HepG2 (cell line): Measurements from ENCODE around the gene BARHL2. TPM values are rescaled to one million over a fixed set of nuclear protein-coding genes. Genes with fewer than 3 reads are reported as not detected.

Experiments
- ATAC-seq: fragments of 200-7000 bp; cut with Tn5 transposase; 3 replicates; pipeline ENCODE4 v1.9.1; 2020; ENCODE audit warnings: mild to moderate bottlenecking, moderate library complexity
- BruUV-seq: library from RNA; stranded (reverse); fragments of 400-500 nt; replicated peaks from 2 replicates; lab custom pipeline; 2021; lab: Mats Ljungman, UMichigan
- CTCF ChIA-PET: fragments of 300-600 bp; formaldehyde crosslinking; extraction: SDS; loops from one replicate; lab custom pipeline; 2021; ENCODE audit warnings: low total read pairs, inconsistent platforms, low intra/inter-chr PET ratio; lab: Yijun Ruan, JAX
- POLR2A ChIA-PET: fragments of 350-600 bp; sonication (Branson Sonifier 250); formaldehyde crosslinking; loops from one replicate; lab custom pipeline; 2020; ENCODE audit warnings: antibody characterized with exemption, inconsistent platforms; lab: Yijun Ruan, JAX
- DNase-seq: peaks from one replicate; pipeline ENCODE4 v3.0.0-alpha.2; 2015; ENCODE audit warnings: low spot score
- FAIRE-seq: peaks from 3 replicates; lab custom pipeline; 2011; peaks lifted over from hg19 to GRCh38; lab: Jason Lieb, UNC
- H2AFZ ChIP-seq: one replicate; pipeline ENCODE4 v1.6.1; 2011; ENCODE audit warnings: low read length, inconsistent platforms
- H3K27ac ChIP-seq: fragments of 300-600 bp; 3 replicates; pipeline ENCODE4 v1.8.0; 2011; ENCODE audit warnings: mixed run types, mild to moderate bottlenecking, mixed read lengths, low read length, inconsistent platforms; ENCODE audit not compliant: insufficient read depth; ENCODE audit errors: extremely low read length
- H3K27me3 ChIP-seq, 2 experiments: fragments of 200-600 bp in 1 of 2; 2 replicates in 1 of 2; 3 replicates in 1 of 2; pipeline versions ENCODE4 v1.6.0 to v1.8.0; 2011; ENCODE audit warnings: low read length in 2 of 2, mild to moderate bottlenecking in 2 of 2, moderate library complexity in 2 of 2, inconsistent platforms in 1 of 2; ENCODE audit not compliant: insufficient read depth in 2 of 2, control insufficient read depth in 1 of 2
- H3K36me3 ChIP-seq, 2 experiments: fragments of 200-600 bp in 1 of 2; replicated peaks in 1 of 2; 2 replicates in 1 of 2; 3 replicates in 1 of 2; pipeline versions ENCODE4 v1.5.1 to v1.8.0; 2011; ENCODE audit warnings: low read length in 2 of 2, inconsistent platforms in 1 of 2; ENCODE audit not compliant: insufficient read depth in 2 of 2, control insufficient read depth in 1 of 2
- H3K4me1 ChIP-seq: 2 replicates; pipeline ENCODE4 v1.5.1; 2012; ENCODE audit warnings: low read length, inconsistent platforms; ENCODE audit not compliant: insufficient read depth
- H3K4me2 ChIP-seq: 2 replicates; pipeline ENCODE4 v1.6.0; 2011; ENCODE audit warnings: low read depth, low read length, inconsistent platforms
- H3K4me3 ChIP-seq, 3 experiments: fragments of 200-600 bp in 1 of 3; sonication (generic), shearing (Covaris generic) in 1 of 3; replicated peaks in 1 of 3; 2 replicates each; pipeline ENCODE4 v1.5.1; 2011 to 2016; ENCODE audit warnings: low read length in 3 of 3, inconsistent platforms in 2 of 3, low read depth in 2 of 3, mild to moderate bottlenecking in 2 of 3, control low read depth in 1 of 3, mixed read lengths in 1 of 3; ENCODE audit not compliant: insufficient read depth in 1 of 3
- H3K79me2 ChIP-seq: one replicate; pipeline ENCODE4 v1.6.1; 2011; ENCODE audit warnings: low read length, inconsistent platforms; ENCODE audit not compliant: insufficient read depth
- H3K9ac ChIP-seq: 2 replicates; pipeline ENCODE4 v1.6.0; 2011; ENCODE audit warnings: mild to moderate bottlenecking, low read depth, low read length, inconsistent platforms; ENCODE audit not compliant: insufficient read depth
- H3K9me3 ChIP-seq: 2 replicates; pipeline ENCODE4 v1.5.1; 2012; ENCODE audit warnings: mild to moderate bottlenecking, low read length
- H4K20me1 ChIP-seq: 2 replicates; pipeline ENCODE4 v1.6.0; 2011; ENCODE audit warnings: inconsistent platforms, mild to moderate bottlenecking, low read length, moderate library complexity; ENCODE audit not compliant: insufficient read depth
- HMGA1 ChIP-seq: sonication (generic); formaldehyde crosslinking; conservative IDR thresholded peaks from 2 replicates; pipeline ENCODE4 v1.4.0; 2020; ENCODE audit warnings: missing genetic modification reagents
- NAIF1 ChIP-seq: sonication (generic); formaldehyde crosslinking; IDR thresholded peaks from 2 replicates; pipeline ENCODE4 v1.5.0; 2020; ENCODE audit warnings: mild to moderate bottlenecking, missing genetic modification reagents, borderline replicate concordance
- SCMH1 ChIP-seq: sonication (generic); formaldehyde crosslinking; IDR thresholded peaks from 2 replicates; pipeline ENCODE4 v1.9.0; 2021; ENCODE audit warnings: missing genetic modification reagents, mild to moderate bottlenecking, borderline replicate concordance
- SIN3B ChIP-seq: fragments of 150-350 bp; IDR thresholded peaks from 2 replicates; pipeline ENCODE4 v1.6.1; 2014; ENCODE audit warnings: low read length
- SMC3 ChIP-seq: IDR thresholded peaks from 2 replicates; pipeline ENCODE4 v1.6.1; 2011; ENCODE audit warnings: low read length, improper control_type of control experiment
- SRY ChIP-seq: sonication (generic); formaldehyde crosslinking; IDR thresholded peaks from 2 replicates; pipeline ENCODE4 v1.8.0; 2022; ENCODE audit warnings: mild to moderate bottlenecking, missing genetic modification reagents
- TERF1 ChIP-seq: sonication (generic); formaldehyde crosslinking; IDR thresholded peaks from 2 replicates; pipeline ENCODE4 v1.8.0; 2022; ENCODE audit warnings: mild to moderate bottlenecking, missing genetic modification reagents, moderate library complexity
- YEATS2 ChIP-seq: sonication (generic); formaldehyde crosslinking; IDR thresholded peaks from 2 replicates; pipeline ENCODE4 v1.4.0; 2020; ENCODE audit warnings: missing genetic modification reagents, borderline replicate concordance
- ZFX ChIP-seq: sonication (generic); formaldehyde crosslinking; IDR thresholded peaks from 2 replicates; pipeline ENCODE4 v1.4.0; 2020; ENCODE audit warnings: mild to moderate bottlenecking, low read depth, missing genetic modification reagents, moderate library complexity
- ZNF12 ChIP-seq: sonication (generic); formaldehyde crosslinking; IDR thresholded peaks from 2 replicates; pipeline ENCODE4 v1.5.0; 2020; ENCODE audit warnings: missing genetic modification reagents
- ZNF235 ChIP-seq: sonication (generic); formaldehyde crosslinking; IDR thresholded peaks from 2 replicates; pipeline ENCODE4 v1.8.1; 2023; ENCODE audit warnings: mild to moderate bottlenecking, missing genetic modification reagents, borderline replicate concordance
- ZNF574 ChIP-seq: sonication (generic); formaldehyde crosslinking; IDR thresholded peaks from 2 replicates; pipeline ENCODE4 v1.4.0; 2020; ENCODE audit warnings: missing genetic modification reagents
- WGBS: methylation state at CpG from one replicate; pipeline ENCODE4 v1.1.6; 2017; ENCODE audit warnings: low lambda C conversion rate; 5-methylcytosine and 5-hydroxymethylcytosine counted together
- in situ Hi-C: cut with HindIII; loops from 2 replicates; pipeline ENCODE4 v1.10.0; 2017; ENCODE audit warnings: low pct_unique_long_range_greater_than_20kb; ENCODE audit not compliant: extremely low pct_ligation_motif_present
- intact Hi-C: fragments of 100-400 bp; cut with micrococcal nuclease; formaldehyde crosslinking; loops from one replicate; pipeline ENCODE4 v1.10.0; 2022; ENCODE audit not compliant: unreplicated experiment
- polyA plus RNA-seq, 8 experiments: library from polyadenylated mRNA; depleted of rRNA in 3 of 8; stranded (reverse) in 7 of 8; unstranded in 1 of 8; fragments of >200 nt; fragmentation: Illumina TruSeq in 4 of 8; extraction: Trizol in 4 of 8; gene quantifications; 2 replicates each; pipeline versions ENCODE4 v1.2.1 to v1.2.3, GENCODE V29; 2011 to 2016; ENCODE audit warnings: low read depth in 4 of 8, missing spikeins in 1 of 8, mixed read lengths in 1 of 8; ENCODE audit not compliant: insufficient read depth in 1 of 8
- total RNA-seq, 5 experiments: library from RNA; depleted of rRNA; stranded (reverse); fragments of >200 nt; fragmentation: Illumina TruSeq; extraction: Trizol; gene quantifications; 2 replicates each; pipeline ENCODE4 v1.2.3, GENCODE V29; 2016; ENCODE audit warnings: low read depth in 1 of 5
- TF ChIP-seq, protein P1 (sequence below): sonication (generic); formaldehyde crosslinking; conservative IDR thresholded peaks from 2 replicates; pipeline ENCODE4 v1.4.0; 2020; ENCODE audit warnings: missing genetic modification reagents

The BARHL2 gene
- total and polyA plus RNA-seq, 2 of the 13 experiments (the other 11 are each of a cell fraction or from before 2014, with no cell fraction given) = not detected

DNA sequence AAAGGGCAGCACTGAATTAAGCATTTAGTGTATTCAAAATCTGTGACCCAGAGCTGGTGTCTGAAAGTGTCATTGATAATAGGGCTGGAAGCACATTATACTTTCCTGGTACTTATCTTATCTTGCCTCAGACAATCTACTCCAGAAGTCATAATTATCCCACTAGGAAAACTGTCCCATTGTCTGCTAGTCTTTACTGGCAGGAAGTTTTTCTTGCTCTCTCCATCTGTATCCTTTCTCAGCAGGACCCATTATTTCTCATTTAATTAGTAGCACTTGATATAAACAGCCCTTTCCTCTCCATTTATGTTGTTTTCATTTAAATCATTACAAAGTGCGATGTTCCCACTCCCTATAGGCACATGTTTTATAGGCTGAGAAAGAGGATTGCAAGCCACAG, 36.5 kb upstream of the BARHL2 start:
- H3K27me3 ChIP-seq = 0 out of 5 replicates have a peak, but pooled peaks cover 0 to 1% of the 10 kb centered on the region in 2 experiments
- intact Hi-C loops = no loop called here
- H3K4me1 ChIP-seq = peaks cover 9% of the 10 kb centered on the region
- H3K4me2 ChIP-seq = no peak overlapping the region
- TF ChIP-seq, protein P1, sequence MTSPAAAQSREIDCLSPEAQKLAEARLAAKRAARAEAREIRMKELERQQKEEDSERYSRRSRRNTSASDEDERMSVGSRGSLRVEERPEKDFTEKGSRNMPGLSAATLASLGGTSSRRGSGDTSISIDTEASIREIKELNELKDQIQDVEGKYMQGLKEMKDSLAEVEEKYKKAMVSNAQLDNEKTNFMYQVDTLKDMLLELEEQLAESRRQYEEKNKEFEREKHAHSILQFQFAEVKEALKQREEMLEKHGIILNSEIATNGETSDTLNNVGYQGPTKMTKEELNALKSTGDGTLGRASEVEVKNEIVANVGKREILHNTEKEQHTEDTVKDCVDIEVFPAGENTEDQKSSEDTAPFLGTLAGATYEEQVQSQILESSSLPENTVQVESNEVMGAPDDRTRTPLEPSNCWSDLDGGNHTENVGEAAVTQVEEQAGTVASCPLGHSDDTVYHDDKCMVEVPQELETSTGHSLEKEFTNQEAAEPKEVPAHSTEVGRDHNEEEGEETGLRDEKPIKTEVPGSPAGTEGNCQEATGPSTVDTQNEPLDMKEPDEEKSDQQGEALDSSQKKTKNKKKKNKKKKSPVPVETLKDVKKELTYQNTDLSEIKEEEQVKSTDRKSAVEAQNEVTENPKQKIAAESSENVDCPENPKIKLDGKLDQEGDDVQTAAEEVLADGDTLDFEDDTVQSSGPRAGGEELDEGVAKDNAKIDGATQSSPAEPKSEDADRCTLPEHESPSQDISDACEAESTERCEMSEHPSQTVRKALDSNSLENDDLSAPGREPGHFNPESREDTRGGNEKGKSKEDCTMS (CRISPR knock-in tag) = no peak
- TF ChIP-seq ZNF235 (CRISPR knock-in tag) (no peak), HMGA1 (CRISPR knock-in tag) (no peak), NAIF1 (CRISPR knock-in tag) (no peak), SCMH1 (no peak), SIN3B (no peak), TERF1 (no peak), SRY (CRISPR knock-in tag) (no peak), ZNF12 (no peak), SMC3 (no peak), ZNF574 (CRISPR knock-in tag) (no peak), YEATS2 (CRISPR knock-in tag) (no peak), ZFX (CRISPR knock-in tag) (no peak)
- in situ Hi-C loops = no loop called here
- no peaks in the 10 kb centered on the region for H3K9me3 ChIP-seq
- no peaks in the 10 kb centered on the region for H3K36me3 ChIP-seq
- H2AFZ ChIP-seq = no peak overlapping the region
- no peak for FAIRE-seq
- CTCF ChIA-PET = no interaction called here
- no peak overlapping the region for H3K27ac ChIP-seq
- no peak for ATAC-seq
- no peaks in the 10 kb centered on the region for H4K20me1 ChIP-seq
- POLR2A ChIA-PET = no interaction called here
- H3K79me2 ChIP-seq = no peaks in the 10 kb centered on the region
- WGBS = 28% methylated on average over 1 of the region's 1 CpG
- H3K9ac ChIP-seq = no peak overlapping the region
- no peak for DNase-seq
- BruUV-seq = no TSS peak
- H3K4me3 ChIP-seq = no peak overlapping the region
